HK-2 (cell line): ENCODE results near the gene FOXJ1.

ENCODE experiments used
- DNase-seq: peaks from one replicate; pipeline ENCODE4 v3.0.0-alpha.2; 2018; ENCODE audit not compliant: unreplicated experiment

The FOXJ1 gene

DNA sequence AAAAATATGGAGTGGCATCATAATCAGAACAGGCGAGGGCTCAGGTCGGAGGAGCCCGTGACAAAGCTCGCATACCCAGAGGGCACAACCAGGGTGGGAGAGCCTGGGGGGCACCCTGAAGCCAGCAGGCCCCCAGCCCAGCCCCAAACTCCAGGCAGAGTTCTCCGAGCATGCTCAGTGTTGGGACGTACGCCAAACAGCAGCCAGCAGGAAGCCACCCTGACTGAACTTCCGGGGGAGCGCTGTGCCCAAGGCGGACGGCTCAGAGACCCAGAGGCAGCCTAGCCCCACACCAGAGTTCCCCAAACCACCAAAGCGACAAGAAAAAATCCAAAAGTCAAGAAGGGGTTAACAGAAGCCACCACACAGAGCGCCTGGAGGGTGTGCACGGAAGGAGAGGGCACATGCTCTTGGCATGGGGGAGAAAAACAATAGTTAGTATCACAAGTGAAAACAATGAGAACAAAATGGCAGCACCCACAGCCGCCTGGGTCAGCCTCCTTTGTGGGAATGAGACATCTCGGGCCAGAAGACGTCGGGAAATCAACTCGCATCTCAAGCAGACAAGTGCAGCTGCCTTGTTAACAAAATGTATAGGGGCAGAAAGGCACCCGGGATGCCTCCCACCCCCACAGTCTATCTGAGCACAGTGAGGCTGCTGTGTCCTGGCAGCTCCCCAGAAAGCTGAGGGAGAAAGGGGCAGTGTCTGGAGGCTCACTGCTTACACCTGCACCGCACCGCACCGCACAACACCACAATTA lies 49.3 kb downstream of the FOXJ1 start:
- no peak for DNase-seq

DNA sequence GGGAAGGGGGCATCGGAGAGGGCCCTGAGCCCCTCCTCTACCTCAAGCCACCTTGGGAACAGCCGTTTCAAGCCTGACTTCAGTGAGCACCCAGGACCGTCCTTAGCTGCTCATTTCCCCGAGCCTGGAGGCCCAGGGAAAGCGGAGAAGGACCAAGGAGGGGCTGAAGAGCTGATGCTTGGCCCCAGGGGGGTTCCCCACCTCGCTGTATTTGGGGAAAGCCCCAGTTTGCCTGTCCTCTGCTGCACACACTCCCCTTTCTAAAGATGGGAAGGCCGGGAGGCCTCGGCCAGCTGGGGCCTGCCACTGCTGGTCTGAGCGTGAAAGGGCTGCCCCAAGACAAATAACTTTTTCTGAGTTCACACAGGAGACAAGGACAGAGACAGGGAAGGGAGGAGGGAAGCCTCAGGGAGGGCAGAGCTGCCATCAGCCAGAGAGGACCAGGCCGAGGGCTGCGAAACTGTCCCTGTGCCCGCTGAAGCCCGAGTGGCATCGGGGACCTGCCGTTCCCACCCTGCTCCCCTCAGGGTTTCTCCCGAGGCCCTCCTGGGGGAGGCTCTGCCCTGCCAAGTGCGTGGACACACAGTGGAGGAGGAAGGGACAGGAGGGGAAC lies 50.4 kb downstream of the FOXJ1 start:
- DNase-seq = no peak

DNA sequence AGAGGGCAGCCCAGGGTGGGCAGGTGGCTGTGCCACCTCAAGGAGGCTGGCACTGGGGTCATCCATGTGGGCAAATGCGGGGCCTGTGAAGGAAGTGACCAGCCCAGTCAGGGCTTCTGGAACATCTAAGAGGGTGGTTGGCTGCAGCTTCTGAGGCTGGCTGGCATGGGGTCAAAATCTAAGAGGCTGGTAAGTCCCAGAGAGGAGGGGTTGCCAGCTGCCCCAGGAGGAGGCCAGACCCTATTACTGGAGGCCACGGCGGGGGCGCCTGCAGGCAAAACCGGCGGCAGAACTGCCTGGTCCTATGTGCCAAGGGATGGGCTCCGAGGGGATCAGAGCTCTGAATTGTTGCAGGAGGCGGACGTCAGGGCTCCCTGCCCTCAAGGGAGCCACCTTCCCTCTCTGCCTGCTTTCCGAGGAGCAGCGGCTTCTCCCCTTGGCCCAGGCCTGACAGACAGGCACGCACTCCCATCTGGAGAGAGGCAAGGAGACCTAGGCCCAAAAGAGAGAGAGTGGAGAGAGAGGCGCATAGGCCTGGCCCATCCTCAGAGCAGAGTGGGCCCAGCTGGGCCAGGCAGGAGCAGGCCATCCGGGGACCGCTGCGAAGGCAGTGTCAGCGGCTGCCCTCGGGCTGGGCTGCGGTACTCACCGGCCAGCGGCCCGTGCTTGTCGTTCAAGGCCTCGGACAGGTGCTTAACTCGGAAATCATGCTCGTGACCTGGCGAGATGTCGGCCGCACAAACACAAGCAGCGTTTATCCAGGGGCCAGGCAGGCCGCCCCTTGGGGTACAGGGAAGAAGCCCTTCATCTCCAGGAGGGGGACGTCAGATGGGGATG lies 51.1 kb downstream of the FOXJ1 start:
- no peak for DNase-seq

- DNase-seq = no peak
These were observed 52.0 kb downstream of the FOXJ1 start for GRCh38 chr17:76088868-76089576.

- no peak for DNase-seq
These were observed 52.8 kb downstream of the FOXJ1 start for GRCh38 chr17:76088041-76088867.

DNA sequence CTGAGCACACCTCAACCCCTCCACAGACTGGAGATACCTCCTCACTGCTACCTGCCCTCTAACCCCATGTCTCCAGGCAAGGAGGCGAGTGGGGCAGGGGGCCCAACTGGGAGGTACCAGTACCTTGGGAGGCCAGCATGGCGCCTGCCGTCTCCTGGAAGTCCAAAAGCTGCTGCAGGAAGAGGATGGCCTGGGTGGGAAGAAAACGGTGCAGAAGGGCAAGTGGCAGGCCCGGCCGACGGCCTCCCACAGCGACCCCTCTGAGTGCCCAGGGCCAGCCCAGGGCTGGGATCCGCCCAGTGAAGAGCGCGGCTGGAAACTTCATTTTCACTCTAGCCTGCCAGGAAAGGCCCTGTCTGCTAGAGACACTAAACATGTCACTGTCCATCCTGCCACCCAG lies 53.5 kb downstream of the FOXJ1 start:
- DNase-seq = no peak

GRCh38 chr17:76086384-76086783 lies 54.7 kb downstream of the FOXJ1 start:
- no peak for DNase-seq
